ENCODE measurements around the gene PARD3B.

Gene PARD3B

DNA sequence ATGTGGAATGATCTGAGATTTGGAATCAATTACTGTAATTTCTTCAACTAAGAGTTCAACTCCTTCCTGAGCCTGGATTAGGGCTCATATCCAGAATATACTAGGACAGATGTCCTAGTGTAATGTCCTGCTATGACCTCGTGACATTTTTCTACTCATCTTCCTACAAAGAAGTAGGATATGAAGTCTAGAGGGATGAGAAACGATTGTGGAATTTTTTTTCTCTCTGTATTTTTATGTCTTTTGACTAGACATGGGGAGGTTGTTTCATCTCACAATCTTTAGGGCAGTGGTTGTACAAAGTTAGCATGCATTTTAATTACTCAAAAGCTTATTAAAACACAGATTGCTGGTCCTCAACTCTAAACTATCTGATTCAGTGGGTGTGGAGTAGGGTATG is 203.0 kb downstream of the PARD3B start:
- no peak overlapping the region for H3K27ac ChIP-seq (ENCODE audit: insufficient read depth in 1 of 2, low read depth in 1 of 2, low read length in 2 of 2, poor library complexity in 1 of 2, severe bottlenecking in 2 of 2)
- no CpG with 5 or more reads among the region's 2 CpGs for WGBS (ENCODE audit: insufficient coverage)
- H3K36me3 ChIP-seq (ENCODE audit: control insufficient read depth in 4 of 4, insufficient read depth in 4 of 4, low read length in 3 of 4), result no peaks in the 10 kb centered on the region
- no peak overlapping the region for H3K4me3 ChIP-seq (ENCODE audit: control insufficient read depth in 1 of 7, extremely low read depth in 1 of 7, insufficient read depth in 4 of 7, low read depth in 2 of 7, low read length in 6 of 7)
- H3K9me3 ChIP-seq (ENCODE audit: control extremely low read depth in 1 of 5, control insufficient read depth in 4 of 5, insufficient read depth in 2 of 5, low read depth in 1 of 5, low read length in 4 of 5), result no peaks in the 10 kb centered on the region
- ChIA-PET CTCF (no interaction called here), POLR2A (no interaction called here)
- DNase-seq, result no peak
- H3K4me1 ChIP-seq (ENCODE audit: control extremely low read depth in 1 of 4, control insufficient read depth in 4 of 4, insufficient read depth in 4 of 4, low read length in 3 of 4), result peaks cover 0 to 3% (median 1%) of the 10 kb centered on the region in 4 experiments
- no peaks in the 10 kb centered on the region for H3K27me3 ChIP-seq (replicated peaks in 2 of 5; ENCODE audit: control insufficient read depth in 4 of 5, insufficient read depth in 5 of 5, low read length in 4 of 5)

DNA sequence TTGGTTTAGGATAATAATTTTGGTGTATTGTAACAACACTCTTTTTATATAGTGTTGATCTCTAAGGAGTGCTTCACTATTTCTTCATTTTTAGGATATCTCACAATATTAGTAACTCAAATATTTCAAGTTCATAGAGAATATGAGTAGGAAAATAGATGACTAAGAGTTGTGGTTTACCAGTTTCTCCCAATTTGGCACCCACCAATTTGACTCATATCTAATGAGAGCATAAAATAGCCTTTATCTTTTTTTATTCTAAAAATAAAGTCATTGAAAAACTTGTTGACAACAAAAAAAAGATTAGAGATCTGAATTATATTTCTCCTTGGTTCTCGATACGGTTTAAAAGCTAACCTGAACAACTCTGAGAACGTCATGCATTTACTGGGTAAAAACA is 204.0 kb downstream of the PARD3B start:
- 100% methylated on average over 1 of the region's 3 CpGs for WGBS (ENCODE audit: insufficient coverage)
- Histone ChIP-seq H3K27ac (ENCODE audit: insufficient read depth in 1 of 2, low read depth in 1 of 2, low read length in 2 of 2, poor library complexity in 1 of 2, severe bottlenecking in 2 of 2) (no peak overlapping the region), H3K27me3 (replicated peaks in 2 of 5; ENCODE audit: control insufficient read depth in 4 of 5, insufficient read depth in 5 of 5, low read length in 4 of 5) (no peaks in the 10 kb centered on the region), H3K4me1 (ENCODE audit: control extremely low read depth in 1 of 4, control insufficient read depth in 4 of 4, insufficient read depth in 4 of 4, low read length in 3 of 4) (no peaks in the 10 kb centered on the region), H3K9me3 (ENCODE audit: control extremely low read depth in 1 of 5, control insufficient read depth in 4 of 5, insufficient read depth in 2 of 5, low read depth in 1 of 5, low read length in 4 of 5) (no peaks in the 10 kb centered on the region), H3K4me3 (ENCODE audit: control insufficient read depth in 1 of 7, extremely low read depth in 1 of 7, insufficient read depth in 4 of 7, low read depth in 2 of 7, low read length in 6 of 7) (no peak overlapping the region), H3K36me3 (ENCODE audit: control insufficient read depth in 4 of 4, insufficient read depth in 4 of 4, low read length in 3 of 4) (no peaks in the 10 kb centered on the region)
- POLR2A ChIA-PET, result no interaction called here
- DNase-seq, result no peak
- CTCF ChIA-PET, result no interaction called here

DNA sequence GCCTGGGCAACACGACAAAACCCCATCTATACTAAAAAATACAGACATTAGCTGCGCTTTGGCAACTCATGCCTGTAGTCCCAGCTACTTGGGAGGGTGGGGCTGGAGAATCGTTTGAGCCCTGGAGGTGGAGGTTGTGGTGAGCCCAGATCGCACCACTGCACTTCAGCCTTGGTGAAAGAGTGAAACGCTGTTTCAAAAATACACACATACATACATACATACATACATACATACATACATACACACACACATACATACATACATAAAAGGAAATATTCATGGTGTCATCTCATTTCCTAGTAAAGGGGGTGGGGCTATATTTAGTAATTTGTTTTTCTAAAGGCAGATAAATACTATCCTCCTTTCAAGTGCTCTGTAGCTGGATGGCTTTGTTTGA is 205.1 kb downstream of the PARD3B start:
- CTCF ChIA-PET, result no interaction called here

GRCh38 chr2:204751472-204751871 is 206.2 kb downstream of the PARD3B start:
- POLR2A ChIA-PET, result no interaction called here
- Histone ChIP-seq H3K4me1 (ENCODE audit: control extremely low read depth in 1 of 4, control insufficient read depth in 4 of 4, insufficient read depth in 4 of 4, low read length in 3 of 4) (no peaks in the 10 kb centered on the region), H3K9me3 (ENCODE audit: control extremely low read depth in 1 of 5, control insufficient read depth in 4 of 5, insufficient read depth in 2 of 5, low read depth in 1 of 5, low read length in 4 of 5) (no peaks in the 10 kb centered on the region), H3K27me3 (replicated peaks in 2 of 5; ENCODE audit: control insufficient read depth in 4 of 5, insufficient read depth in 5 of 5, low read length in 4 of 5) (no peaks in the 10 kb centered on the region), H3K36me3 (ENCODE audit: control insufficient read depth in 4 of 4, insufficient read depth in 4 of 4, low read length in 3 of 4) (no peaks in the 10 kb centered on the region), H3K4me3 (ENCODE audit: control insufficient read depth in 1 of 7, extremely low read depth in 1 of 7, insufficient read depth in 4 of 7, low read depth in 2 of 7, low read length in 6 of 7) (no peak overlapping the region), H3K27ac (ENCODE audit: insufficient read depth in 1 of 2, low read depth in 1 of 2, low read length in 2 of 2, poor library complexity in 1 of 2, severe bottlenecking in 2 of 2) (no peak overlapping the region)
- DNase-seq, result no peak
- CTCF ChIA-PET, result no interaction called here

More for the DNA sequence above, 205.1 kb downstream of the PARD3B start:
- no peak overlapping the region for H3K27ac ChIP-seq (ENCODE audit: insufficient read depth in 1 of 2, low read depth in 1 of 2, low read length in 2 of 2, poor library complexity in 1 of 2, severe bottlenecking in 2 of 2)
- no CpG with 5 or more reads among the region's 5 CpGs for WGBS (ENCODE audit: insufficient coverage)
- no peaks in the 10 kb centered on the region for H3K27me3 ChIP-seq (replicated peaks in 2 of 5; ENCODE audit: control insufficient read depth in 4 of 5, insufficient read depth in 5 of 5, low read length in 4 of 5)
- no peaks in the 10 kb centered on the region for H3K36me3 ChIP-seq (ENCODE audit: control insufficient read depth in 4 of 4, insufficient read depth in 4 of 4, low read length in 3 of 4)
- no peaks in the 10 kb centered on the region for H3K9me3 ChIP-seq (ENCODE audit: control extremely low read depth in 1 of 5, control insufficient read depth in 4 of 5, insufficient read depth in 2 of 5, low read depth in 1 of 5, low read length in 4 of 5)
- no peak for DNase-seq
- no peaks in the 10 kb centered on the region for H3K4me1 ChIP-seq (ENCODE audit: control extremely low read depth in 1 of 4, control insufficient read depth in 4 of 4, insufficient read depth in 4 of 4, low read length in 3 of 4)
- POLR2A ChIA-PET, result no interaction called here
- no peak overlapping the region for H3K4me3 ChIP-seq (ENCODE audit: control insufficient read depth in 1 of 7, extremely low read depth in 1 of 7, insufficient read depth in 4 of 7, low read depth in 2 of 7, low read length in 6 of 7)

DNA sequence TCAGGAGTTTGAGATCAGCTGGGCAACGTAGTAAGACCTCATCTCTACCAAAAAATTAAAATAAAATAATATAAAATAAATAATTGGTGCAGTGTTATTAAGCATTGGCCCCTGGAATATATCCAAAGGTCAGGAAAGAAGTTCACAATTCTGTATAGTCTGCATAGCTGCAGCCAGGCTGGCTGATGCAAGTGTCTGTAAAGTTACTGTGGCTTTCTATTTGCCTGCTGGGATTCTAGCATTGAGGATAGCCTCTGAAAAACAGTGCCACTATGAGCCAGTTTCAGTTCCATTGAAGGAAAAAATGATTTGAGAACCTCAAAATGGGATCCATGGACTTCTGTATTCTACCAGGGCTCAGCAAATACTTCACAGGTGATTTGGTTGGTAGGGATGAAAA is 208.6 kb downstream of the PARD3B start:
- no peak overlapping the region for H3K27ac ChIP-seq (ENCODE audit: insufficient read depth in 1 of 2, low read depth in 1 of 2, low read length in 2 of 2, poor library complexity in 1 of 2, severe bottlenecking in 2 of 2)
- H3K4me1 ChIP-seq (ENCODE audit: control extremely low read depth in 1 of 4, control insufficient read depth in 4 of 4, insufficient read depth in 4 of 4, low read length in 3 of 4), result no peaks in the 10 kb centered on the region
- no CpG with 5 or more reads among the region's 1 CpG for WGBS (ENCODE audit: insufficient coverage)
- H3K36me3 ChIP-seq (ENCODE audit: control insufficient read depth in 4 of 4, insufficient read depth in 4 of 4, low read length in 3 of 4), result no peaks in the 10 kb centered on the region
- no peaks in the 10 kb centered on the region for H3K9me3 ChIP-seq (ENCODE audit: control extremely low read depth in 1 of 5, control insufficient read depth in 4 of 5, insufficient read depth in 2 of 5, low read depth in 1 of 5, low read length in 4 of 5)
- CTCF ChIA-PET, result no interaction called here
- DNase-seq, result no peak
- POLR2A ChIA-PET, result no interaction called here
- no peaks in the 10 kb centered on the region for H3K27me3 ChIP-seq (replicated peaks in 2 of 5; ENCODE audit: control insufficient read depth in 4 of 5, insufficient read depth in 5 of 5, low read length in 4 of 5)
- H3K4me3 ChIP-seq (ENCODE audit: control insufficient read depth in 1 of 7, extremely low read depth in 1 of 7, insufficient read depth in 4 of 7, low read depth in 2 of 7, low read length in 6 of 7), result no peak overlapping the region

DNA sequence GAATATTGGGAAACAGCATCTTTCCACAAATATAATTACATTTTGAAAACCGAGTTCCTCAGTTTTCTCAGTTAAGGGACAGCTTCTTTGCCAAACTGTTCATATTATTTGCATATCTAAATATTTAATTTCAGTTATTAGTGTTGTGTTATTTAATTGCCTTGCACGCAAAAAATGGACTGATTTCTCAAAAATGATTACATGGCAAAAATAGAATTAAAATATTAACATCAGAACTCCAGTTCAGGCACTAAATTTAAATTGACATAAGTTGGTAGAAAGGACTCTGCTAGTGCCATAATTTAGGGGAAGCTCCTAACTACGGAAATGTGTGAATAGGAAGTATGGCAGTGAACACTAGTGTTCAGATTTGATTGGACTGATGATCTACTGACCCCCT is 209.6 kb downstream of the PARD3B start:
- no peaks in the 10 kb centered on the region for H3K27me3 ChIP-seq (replicated peaks in 2 of 5; ENCODE audit: control insufficient read depth in 4 of 5, insufficient read depth in 5 of 5, low read length in 4 of 5)
- CTCF ChIA-PET, result no interaction called here
- WGBS (ENCODE audit: insufficient coverage), result 100% methylated on average over 1 of the region's 3 CpGs
- POLR2A ChIA-PET, result no interaction called here
- H3K27ac ChIP-seq (ENCODE audit: insufficient read depth in 1 of 2, low read depth in 1 of 2, low read length in 2 of 2, poor library complexity in 1 of 2, severe bottlenecking in 2 of 2), result no peak overlapping the region
- no peak overlapping the region for H3K4me3 ChIP-seq (ENCODE audit: control insufficient read depth in 1 of 7, extremely low read depth in 1 of 7, insufficient read depth in 4 of 7, low read depth in 2 of 7, low read length in 6 of 7)
- no peak for DNase-seq
- H3K4me1 ChIP-seq (ENCODE audit: control extremely low read depth in 1 of 4, control insufficient read depth in 4 of 4, insufficient read depth in 4 of 4, low read length in 3 of 4), result no peaks in the 10 kb centered on the region
- no peaks in the 10 kb centered on the region for H3K9me3 ChIP-seq (ENCODE audit: control extremely low read depth in 1 of 5, control insufficient read depth in 4 of 5, insufficient read depth in 2 of 5, low read depth in 1 of 5, low read length in 4 of 5)
- no peaks in the 10 kb centered on the region for H3K36me3 ChIP-seq (ENCODE audit: control insufficient read depth in 4 of 4, insufficient read depth in 4 of 4, low read length in 3 of 4)

DNA sequence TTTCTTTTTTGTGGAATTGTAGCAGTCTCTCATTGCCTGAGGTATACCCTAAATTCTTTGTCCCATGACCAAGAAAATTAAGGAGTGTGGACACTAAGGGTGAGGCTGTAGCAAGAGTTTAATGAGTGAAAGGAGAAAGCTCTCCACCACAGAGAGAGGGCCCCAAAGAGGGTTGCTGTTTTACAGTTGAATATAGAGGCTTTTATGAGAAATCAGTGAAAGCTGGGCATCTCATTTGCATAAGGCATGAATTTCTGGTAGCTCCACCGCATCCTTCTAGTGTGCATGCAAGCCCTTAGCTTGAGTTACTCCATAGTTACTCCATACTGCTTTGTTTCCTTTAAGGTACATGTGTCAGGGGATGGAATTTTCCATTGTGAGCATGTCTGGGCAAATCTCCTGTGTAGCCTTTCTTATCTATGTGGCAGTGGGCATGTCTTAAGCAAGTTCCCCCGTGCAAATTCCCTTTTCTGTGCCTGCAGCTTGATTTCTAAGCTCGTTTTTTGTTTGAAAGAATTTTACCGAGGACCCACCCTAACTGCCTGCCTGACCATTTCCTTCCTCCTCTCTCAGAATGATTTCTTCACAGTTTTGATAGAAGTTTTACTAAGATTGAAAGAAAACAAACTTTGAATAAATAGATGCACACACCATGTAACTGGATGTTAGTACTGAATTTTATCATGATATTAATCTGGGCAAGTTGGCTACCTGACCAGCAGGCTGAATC is 218.9 kb downstream of the PARD3B start:
- DNase-seq, result peak in 1 of 3 donors; percentile 2
- POLR2A ChIA-PET, result no interaction called here
- WGBS (ENCODE audit: insufficient coverage), result 100% methylated on average over 1 of the region's 4 CpGs
- Histone ChIP-seq H3K4me3 (ENCODE audit: control insufficient read depth in 1 of 7, extremely low read depth in 1 of 7, insufficient read depth in 4 of 7, low read depth in 2 of 7, low read length in 6 of 7) (no peak overlapping the region), H3K27me3 (replicated peaks in 2 of 5; ENCODE audit: control insufficient read depth in 4 of 5, insufficient read depth in 5 of 5, low read length in 4 of 5) (no peaks in the 10 kb centered on the region), H3K27ac (ENCODE audit: insufficient read depth in 1 of 2, low read depth in 1 of 2, low read length in 2 of 2, poor library complexity in 1 of 2, severe bottlenecking in 2 of 2) (no peak overlapping the region), H3K9me3 (ENCODE audit: control extremely low read depth in 1 of 5, control insufficient read depth in 4 of 5, insufficient read depth in 2 of 5, low read depth in 1 of 5, low read length in 4 of 5) (peaks cover 2 to 15% (median 7%) of the 10 kb centered on the region in 5 experiments), H3K36me3 (ENCODE audit: control insufficient read depth in 4 of 4, insufficient read depth in 4 of 4, low read length in 3 of 4) (no peaks in the 10 kb centered on the region), H3K4me1 (ENCODE audit: control extremely low read depth in 1 of 4, control insufficient read depth in 4 of 4, insufficient read depth in 4 of 4, low read length in 3 of 4) (no peaks in the 10 kb centered on the region)
- CTCF ChIA-PET, result no interaction called here
